ENCODE results near the gene SOAT2. TPM values are rescaled to one million over a fixed set of nuclear protein-coding genes. Genes with fewer than 3 reads are reported as not detected.

SOAT2 gene
- total RNA-seq, 4 donors from 2014 or later, result 0.41 TPM; not detected in 3

Small RNA genes lying within 50 kb of the gene (small RNA-seq; reads per million reads assigned to genes)
- gene HIGD1AP1 (0 to 0.36 (median 0) reads per million in 4 donors), gene MIR6757 (0 reads per million in 4 donors), gene RNU6-333P (0 reads per million in 4 donors)

Other genes with a start within 250 kb of the SOAT2 start
- gene KRT8, start 198.4 kb upstream of the SOAT2 start, total RNA-seq, result 1,000 to 10,000 TPM; 1,016 to 3,505 (median 2,245) TPM
- gene KRT18, start 154.4 kb upstream of the SOAT2 start, total RNA-seq, result 100 to 1,000 TPM; 367 to 813 (median 541) TPM
- gene EIF4B, start 97.0 kb upstream of the SOAT2 start, total RNA-seq, result 100 to 1,000 TPM; 175 to 383 (median 261) TPM
- 100 to 1,000 TPM in 2 of 4 donors, 10 to 100 TPM in 2; 48.2 to 397 (median 169) TPM for gene TNS2, start 53.4 kb upstream of the SOAT2 start, total RNA-seq
- gene SPRYD3, start 24.1 kb upstream of the SOAT2 start, total RNA-seq, result 10 to 100 TPM; 10.1 to 27.0 (median 21.9) TPM
- 100 to 1,000 TPM in 1 of 4 donors, 10 to 100 TPM in 3; 38.5 to 106 (median 94.5) TPM for gene IGFBP6, start 5.8 kb upstream of the SOAT2 start, total RNA-seq
- 10 to 100 TPM in 3 of 4 donors, 1 to 10 TPM in 1; 9.7 to 21.9 (median 16.3) TPM for gene ZNF740, start 77.2 kb downstream of the SOAT2 start, total RNA-seq
- 100 to 1,000 TPM in 1 of 4 donors, 10 to 100 TPM in 3; 29.1 to 142 (median 39.2) TPM for gene CSAD, start 77.4 kb downstream of the SOAT2 start, total RNA-seq
- gene ITGB7, start 103.8 kb downstream of the SOAT2 start, total RNA-seq, result 1 to 10 TPM in 3 of 4 donors, under 1 TPM in 1; 0.60 to 8.3 (median 2.9) TPM
- 10 to 100 TPM in 1 of 4 donors, 1 to 10 TPM in 2, not detected in 1; 2.6 to 15.4 (median 7.6) TPM for gene RARG, start 128.7 kb downstream of the SOAT2 start, total RNA-seq
- 10 to 100 TPM in 3 of 4 donors, 1 to 10 TPM in 1; 6.5 to 31.8 (median 18.8) TPM for gene ESPL1, start 164.8 kb downstream of the SOAT2 start, total RNA-seq
- 100 to 1,000 TPM; 244 to 451 (median 381) TPM for gene PFDN5, start 192.1 kb downstream of the SOAT2 start, total RNA-seq
- gene MYG1, start 196.2 kb downstream of the SOAT2 start, total RNA-seq, result 10 to 100 TPM; 12.7 to 37.0 (median 24.3) TPM
- 10 to 100 TPM; 31.8 to 51.6 (median 39.9) TPM for gene AAAS, start 218.1 kb downstream of the SOAT2 start, total RNA-seq
- gene SP7, start 232.9 kb downstream of the SOAT2 start, total RNA-seq, result not detected

Measured in transverse colon (tissue), 4 donors.